Activated gamma-delta T cell treated with anti-CD3 and anti-CD28 coated beads, Interleukin-2, amount 50 U/mL, for 16 hours (primary cell): ENCODE results near the gene ANKRD11.

Experiments used
- DNase-seq: peaks from one replicate; pipeline ENCODE4 v3.0.0-alpha.2; 2020; ENCODE audit warnings: low read depth

The ANKRD11 gene

DNA sequence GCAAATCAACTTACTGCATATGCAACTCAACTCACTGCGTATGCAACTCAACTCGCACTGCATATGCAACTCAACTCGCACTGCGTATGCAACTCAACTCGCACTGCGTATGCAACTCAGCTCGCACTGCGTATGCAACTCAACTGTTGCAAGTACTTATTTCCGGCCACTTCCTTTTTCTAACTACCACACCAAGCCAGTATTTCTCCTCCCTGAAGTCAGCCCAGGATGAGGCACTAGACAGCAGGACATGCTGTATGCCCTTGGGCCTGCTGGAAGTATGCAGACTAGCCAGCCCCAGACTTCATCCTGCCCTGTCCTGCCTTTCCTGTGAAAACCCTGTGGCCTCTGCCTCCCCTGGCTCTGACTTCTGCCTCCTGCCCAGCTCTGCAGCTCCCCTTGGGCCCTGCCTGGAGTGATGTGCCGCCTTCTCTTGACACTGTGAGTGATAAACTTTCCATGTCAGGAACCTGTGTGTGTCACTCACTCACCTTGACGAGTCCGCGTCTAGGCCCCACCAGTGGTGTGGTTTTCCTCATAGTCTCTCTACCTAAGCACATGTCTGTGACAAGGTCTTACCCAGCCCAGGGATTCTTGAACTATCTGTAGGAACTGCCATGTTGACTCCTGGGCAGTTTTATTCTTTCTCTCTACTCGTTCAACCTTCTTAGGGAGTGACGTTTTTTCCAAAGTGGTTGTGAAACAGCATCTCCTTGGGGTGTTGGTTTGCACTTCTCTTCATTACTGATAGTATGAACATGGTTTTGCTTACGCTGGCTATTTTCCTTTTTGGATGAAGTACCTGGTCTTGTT, 256.5 kb downstream of the ANKRD11 start:
- no peak for DNase-seq

DNA sequence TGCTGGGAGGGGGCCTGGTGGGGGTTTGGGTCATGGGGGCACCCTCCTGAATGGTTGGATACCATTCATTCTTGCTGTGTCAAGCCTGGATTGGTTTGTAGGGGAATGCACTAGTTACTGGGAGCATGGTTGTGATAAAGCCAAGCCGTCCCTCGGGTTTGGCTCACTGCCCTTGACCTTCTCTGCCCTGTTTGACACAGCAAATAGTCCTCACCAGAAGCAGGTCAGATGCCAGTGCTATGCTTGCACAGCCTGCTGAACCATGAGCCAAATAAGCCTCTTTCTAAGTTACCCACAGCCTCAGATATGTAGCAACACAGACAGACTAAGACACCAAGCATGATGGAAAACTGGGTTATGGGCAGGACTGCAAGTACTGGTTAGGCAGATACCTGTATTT, 258.3 kb downstream of the ANKRD11 start:
- DNase-seq, result no peak

DNA sequence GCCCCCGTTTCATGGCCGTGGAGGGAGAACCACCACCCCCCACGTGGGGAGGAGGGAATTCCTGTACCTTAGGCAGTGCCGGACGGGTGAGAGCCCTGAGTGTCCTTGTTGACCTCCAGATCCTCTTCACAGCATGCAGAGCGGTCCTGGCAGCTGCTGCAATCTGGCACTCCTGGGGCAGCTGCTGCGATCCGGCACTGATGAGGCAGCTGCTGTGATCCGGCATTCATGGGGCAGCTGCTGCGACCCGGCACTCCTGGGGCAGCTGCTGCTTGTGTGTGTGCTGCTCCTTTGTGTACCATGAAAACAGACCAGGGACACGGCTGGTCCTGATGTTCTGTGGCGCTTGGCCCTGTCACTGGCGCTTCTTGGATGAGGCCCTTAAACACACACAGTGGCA, 260.1 kb downstream of the ANKRD11 start:
- no peak for DNase-seq

DNA sequence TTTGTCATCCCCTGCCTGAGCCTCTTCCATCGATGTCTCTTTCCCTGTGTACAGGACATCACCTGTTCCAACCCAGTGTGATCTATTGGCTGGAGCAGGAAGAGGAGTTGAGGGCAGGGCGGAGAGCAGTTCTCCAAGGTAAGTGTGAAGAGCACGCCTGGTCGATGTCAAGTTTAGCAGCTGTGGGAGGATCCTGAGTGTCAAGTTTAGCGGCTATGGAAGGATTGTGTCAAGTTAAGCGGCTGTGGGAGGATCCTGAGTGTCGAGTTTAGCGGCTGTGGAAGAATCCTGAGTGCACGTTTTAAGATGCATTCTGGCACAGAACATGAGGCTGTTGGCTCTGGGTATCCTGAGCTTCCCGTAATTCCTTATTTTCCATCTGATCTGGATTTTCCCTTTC, 265.7 kb downstream of the ANKRD11 start:
- no peak for DNase-seq

DNA sequence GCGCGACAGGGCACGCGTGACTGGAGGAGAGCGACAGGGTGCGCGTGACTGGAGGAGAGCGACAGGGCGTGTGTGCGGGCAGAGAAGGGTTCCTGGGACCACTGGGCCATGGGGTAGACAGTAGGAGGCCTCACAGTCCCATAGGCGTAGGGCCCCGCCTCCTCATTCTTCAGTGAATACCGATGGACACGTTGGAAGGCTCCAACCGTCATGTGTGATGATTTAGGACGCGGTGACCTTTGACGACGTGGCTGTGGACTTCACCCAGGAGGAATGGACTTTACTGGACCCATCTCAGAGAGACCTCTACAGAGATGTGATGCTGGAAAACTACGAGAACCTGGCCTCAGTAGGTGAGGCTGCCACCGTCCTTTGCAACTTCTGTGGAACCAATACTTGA, 267.4 kb downstream of the ANKRD11 start:
- no peak for DNase-seq

DNA sequence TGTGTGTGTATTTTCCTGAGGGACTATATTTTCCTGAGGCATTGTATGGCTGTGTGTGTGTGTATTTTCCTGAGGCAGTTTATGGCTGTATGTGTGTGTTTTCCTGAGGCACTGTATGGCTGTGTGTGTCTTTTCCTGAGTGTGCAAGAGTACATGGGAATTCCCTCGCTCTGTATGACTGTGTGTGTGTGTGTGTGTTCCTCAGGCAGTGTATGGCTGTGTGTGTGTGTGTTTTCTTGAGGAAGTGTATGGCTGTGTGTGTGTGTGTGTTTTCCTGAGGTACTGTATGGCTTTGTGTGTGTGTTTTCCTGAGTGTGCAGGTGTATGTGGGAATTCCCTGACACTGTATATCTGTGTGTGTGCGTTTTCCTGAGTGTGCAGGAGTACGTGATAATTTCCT, 268.8 kb downstream of the ANKRD11 start:
- no peak for DNase-seq

DNA sequence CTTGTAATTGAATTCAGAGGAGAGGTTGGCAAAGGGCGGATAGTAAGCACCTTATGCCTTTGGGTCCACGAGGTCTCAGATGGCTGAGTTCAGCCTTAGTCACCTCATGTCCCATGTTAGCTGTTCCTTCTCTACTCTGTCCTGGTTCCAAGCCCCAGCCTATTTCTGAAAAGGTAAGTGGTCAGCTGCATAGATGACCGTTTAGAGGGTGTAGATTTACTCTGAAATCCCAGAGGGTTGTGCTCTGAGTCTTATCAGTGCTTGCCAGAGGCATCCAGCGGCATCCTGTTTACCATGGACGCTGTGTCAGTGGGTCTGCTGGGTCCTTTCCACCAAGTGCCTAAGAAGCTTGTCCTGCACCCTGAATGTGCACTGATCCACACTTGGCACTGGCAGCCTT, 271.0 kb downstream of the ANKRD11 start:
- no peak for DNase-seq
